Stimulated activated CD4-positive, alpha-beta T cell treated with anti-CD3 and anti-CD28 coated beads, Interleukin-2, amount 100 ng/mL, for 48 hours (primary cell): Measurements from ENCODE around the gene TUBA3D.
"Not testable (repeated sequence)": the region's sequence is repeated elsewhere in the genome, so short reads cannot be mapped to it uniquely, and the experiment has no call there.

Experiments
- DNase-seq, 2 donors: peaks; one replicate each; pipeline ENCODE4 v3.0.0-alpha.2; 2020

Gene TUBA3D

DNA sequence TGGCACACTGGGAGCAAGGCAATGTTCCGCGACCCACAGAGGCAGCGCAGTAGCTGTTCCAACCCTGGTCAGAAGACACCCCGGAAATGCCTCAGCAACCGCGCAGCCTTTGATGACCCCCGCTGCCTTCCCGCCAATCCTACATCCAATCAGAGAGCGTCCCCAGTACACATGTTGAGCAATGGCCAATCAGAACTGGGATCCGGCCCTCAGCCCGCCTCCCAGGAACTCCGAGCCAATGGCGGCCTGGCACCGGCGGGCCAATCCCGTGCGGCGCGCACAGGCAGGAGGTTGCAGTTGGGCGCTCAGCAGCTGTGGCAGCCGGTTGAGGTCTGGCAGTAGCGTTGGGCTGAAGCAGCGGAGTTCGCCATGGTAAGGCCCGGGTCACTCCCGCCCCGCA, at the start of gene TUBA3D:
Gene TUBA3D, plus strand, starts transcription at position 289 of the 400 bp plus-strand sequence. Its CDS starts 81 bp downstream, at position 370.
- DNase-seq, result no peak

DNA sequence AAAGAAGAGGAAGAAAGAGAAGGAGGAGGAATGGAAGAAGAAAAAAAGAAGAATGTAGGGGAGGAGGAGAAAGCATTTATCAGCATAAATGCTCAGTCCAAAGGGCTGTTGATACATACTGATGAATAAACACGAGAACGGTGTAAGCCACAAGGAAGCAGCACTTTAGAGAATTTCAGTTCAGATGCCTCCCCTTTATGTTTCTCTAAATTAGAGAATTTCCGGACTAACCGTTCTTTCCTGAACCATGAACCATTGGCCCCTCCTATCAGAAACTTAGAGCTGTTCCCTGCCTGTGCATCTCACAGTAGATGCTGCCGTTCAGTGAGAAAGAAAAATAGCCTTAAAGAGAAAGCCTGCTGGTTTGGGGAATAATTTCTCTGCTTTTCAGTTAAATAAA, 49.2 kb upstream of the TUBA3D start:
- no peak for DNase-seq

DNA sequence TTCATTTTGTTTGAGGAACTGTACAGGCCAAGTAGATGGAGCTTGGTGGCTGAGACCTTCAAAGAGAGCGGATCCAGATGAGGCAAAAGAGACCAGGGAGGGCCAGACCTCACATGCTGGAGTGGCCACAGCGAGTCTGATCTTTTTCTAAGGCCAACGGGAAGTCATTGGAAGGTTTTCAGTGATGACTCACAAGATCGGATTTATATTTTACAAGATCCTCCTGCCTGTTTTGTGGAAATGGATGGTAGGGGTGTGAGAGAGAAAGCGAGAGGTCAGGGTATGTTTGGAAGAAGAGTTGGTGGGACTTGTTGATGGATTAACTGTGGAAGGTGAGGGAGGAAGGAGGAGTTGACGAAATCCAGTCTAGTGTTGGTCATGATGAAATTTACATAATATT, 44.6 kb upstream of the TUBA3D start:
- no peak for DNase-seq

DNA sequence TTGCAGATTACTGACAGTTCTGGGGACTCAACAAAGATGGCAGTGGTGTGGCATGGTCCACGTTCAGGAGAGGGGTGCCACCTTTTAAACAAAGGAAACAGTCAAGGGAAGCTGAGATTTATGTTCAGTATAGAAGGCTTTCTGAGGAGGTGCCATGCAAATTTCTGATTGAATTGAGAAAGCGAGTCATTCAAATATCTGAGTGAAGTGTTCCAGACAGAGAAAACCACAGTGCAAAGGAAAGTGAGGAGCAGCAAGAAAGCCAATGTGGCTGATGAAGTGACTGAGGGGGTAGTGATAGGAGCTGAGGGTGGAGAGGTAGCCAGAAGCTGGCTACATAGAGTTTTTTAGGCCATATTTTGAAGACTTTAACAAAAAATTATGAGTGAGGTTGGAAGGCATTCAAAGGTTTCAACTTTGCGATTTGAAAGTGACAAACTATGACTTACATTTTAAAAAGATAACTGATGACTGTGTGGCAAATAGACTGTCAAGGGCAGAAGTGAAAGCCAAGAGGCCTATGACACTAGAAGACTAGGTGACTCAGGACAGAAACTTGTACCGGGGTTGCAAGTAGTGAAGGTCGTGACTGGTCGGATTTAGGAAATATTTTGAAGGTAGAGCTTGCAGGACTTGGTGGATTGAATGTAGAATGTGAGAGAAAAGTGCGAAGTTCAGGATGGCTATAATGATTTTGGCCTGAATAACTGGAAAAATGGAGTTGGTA, 35.0 kb upstream of the TUBA3D start:
- DNase-seq, result not testable (repeated sequence)

DNA sequence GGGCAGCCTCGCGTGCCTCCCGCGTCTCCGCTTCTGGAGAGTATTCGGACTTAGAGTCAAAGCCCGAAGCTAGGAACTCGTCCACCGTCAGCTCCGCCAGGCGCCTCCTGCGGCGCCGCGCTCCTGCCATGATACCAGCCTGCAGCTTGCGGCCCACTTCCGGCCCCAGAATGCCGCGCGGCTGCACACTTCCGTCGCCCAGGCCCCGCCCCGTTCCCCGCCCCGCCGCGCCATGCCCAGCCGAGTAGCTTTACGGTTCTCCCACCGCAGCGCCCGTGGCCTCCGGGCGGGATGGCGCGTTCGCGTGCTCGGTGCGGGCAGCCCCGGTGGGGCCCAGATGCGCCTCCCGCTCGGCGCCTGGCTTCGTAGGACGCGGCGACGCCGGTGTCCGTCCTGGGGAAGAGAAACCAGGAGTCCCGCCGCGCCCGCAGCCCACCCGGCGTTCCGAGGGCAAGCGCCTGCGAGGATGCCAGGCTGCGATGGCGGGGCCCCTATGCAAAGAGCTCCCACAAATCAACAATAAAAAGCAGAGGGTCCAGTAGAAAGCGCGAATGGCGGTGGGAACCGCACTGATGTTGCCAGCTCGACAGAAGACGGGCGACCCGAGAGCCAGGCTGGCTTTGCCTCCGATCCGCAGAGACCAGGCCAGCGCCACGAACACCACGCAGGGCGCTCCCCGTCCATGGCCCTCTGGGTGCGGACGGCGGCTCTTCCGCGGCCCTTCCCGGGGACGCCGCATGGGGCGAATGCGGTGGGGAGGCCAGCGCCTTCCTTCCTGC, 31.0 kb upstream of the TUBA3D start:
- DNase-seq, result not testable (repeated sequence)

DNA sequence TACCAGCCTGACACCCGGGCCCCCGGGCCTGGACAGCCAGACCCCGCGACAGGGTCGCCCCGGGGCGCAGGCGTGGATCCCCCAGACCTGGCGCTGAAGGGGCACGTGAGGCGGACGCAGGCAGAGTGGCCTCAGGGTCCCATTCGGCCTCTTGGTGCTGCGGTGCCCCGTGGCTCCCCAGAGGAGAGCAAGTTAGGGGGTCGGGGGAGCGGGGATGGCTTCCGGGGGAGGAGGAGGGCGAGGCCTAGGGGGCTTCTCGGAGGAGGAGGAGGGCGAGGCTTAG, 30.5 kb upstream of the TUBA3D start:
- not testable (repeated sequence) for DNase-seq

DNA sequence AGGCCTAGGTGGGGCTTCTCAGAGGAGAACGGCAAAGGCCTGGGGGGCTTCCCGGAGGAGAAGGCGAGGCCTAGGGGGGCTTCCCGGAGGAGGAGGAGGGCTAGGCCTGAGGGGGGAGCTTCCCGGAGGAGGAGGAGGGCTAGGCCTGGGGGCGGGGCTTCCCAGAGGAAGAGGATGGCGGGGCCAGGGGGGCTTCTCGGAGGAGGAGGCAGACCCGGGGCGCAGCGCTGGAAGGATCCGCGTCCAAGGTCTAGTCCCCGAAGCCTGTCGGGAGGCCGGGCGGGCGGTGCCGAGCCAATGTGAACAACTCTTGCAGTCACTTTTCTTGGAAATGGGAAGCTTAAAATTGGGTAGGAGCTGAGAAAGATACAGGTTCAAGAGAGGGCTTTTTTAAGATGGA, 30.0 kb upstream of the TUBA3D start:
- DNase-seq, result no peak

DNA sequence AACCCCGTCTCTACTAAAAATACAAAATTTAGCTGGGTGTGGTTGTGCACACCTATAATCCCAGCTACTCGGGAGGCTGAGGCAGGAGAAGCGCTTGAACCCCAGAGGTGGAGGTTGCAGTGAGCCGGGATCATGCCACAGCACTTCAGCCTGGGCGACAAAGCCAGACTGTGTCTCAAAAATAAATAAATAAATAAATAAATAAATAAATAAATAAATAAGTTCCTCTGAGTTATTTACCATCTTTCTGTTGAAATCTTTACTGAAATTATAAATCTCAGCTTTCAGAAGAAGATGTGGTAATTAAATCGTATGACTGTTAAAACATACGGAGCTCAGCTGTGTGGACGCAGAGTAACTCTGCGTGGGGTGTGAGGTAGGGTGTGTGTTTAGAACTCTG, 27.9 kb upstream of the TUBA3D start:
- DNase-seq, result not testable (repeated sequence)

DNA sequence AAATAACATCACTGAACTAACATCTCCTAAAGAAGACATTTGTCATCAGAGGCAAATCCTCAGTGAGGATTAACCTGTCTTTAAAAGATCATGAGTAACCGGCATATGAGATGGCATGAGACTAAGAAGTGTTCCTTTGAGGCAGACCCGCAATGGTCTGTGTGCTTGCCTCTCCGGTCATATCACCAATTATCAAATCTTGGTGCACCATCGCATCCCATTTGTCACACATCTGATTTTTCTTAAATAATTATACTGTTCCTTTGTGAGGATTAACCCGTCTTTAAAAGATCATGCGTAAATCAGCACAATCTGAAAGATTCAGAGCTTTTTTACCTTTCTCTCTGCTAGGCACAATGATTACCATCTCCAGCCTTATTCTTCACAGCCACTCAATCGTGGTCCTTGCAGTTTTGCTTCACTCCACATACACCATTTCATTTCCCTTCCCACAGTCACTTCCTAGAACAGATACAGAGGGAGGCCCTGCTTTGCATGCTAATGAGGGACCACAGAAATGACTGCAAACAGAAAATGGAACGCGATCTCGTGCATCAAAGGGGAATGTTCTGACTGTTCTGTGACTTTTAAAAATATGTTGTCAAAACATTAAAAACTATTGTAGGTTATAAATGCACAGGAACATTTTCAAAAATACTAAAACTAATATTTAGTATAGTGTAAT, 24.5 kb upstream of the TUBA3D start:
- not testable (repeated sequence) for DNase-seq

DNA sequence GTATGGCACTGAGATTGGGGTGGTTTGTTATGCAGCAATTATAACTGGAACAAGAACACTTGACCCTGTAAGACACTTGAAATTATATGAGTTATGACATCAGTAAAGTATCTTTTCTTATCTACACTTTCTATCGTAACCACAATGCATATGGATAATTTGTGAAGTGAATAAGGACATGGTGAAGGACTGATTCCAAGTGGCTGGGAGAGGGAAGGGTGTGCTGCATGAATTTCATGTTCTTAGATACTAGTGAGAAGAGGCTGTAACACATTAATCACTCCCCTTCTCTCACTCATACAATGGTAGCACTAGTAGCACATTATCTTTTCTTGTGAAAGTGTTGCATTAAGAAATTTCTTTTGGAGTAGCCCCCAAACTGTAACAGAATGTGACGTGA, 21.0 kb upstream of the TUBA3D start:
- DNase-seq, result not testable (repeated sequence)

DNA sequence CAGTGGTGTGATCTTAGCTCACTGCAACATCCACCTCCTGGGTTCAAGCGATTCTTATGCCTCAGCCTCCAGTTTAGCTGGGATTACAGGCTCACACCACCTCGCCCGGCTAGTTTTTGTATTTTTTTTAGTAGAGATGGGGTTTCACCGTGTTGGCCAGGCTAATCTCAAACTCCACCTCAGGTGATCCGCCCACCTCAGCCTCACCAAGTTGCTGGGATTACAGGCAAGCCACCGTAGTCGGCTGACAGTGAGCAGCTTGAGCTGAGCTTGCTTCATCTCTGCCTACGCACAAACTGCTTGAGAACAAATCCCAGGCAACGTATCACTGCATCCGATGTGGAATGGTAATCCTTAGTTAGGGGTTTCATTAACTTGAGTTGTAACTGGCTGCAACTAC, 8.2 kb upstream of the TUBA3D start:
- not testable (repeated sequence) for DNase-seq

DNA sequence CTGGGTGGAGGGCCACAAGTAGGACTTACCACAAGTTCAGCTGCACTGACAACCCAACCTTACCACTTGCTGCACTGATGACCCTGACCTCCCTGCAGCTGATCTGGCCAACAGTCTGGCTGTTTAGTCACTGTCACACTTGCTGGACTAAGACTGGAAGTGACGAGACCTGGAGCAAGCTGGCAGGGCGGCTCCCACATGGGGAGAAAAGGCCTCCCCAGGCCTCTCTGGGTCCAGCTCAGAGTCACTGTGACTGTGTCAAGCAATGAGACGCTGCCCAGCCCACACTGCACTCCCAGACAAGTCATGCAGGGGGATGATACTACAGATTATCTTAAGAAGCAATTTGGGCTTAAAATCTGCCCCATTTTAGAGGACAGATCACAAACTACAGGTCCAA, 5.0 kb upstream of the TUBA3D start:
- not testable (repeated sequence) for DNase-seq

DNA sequence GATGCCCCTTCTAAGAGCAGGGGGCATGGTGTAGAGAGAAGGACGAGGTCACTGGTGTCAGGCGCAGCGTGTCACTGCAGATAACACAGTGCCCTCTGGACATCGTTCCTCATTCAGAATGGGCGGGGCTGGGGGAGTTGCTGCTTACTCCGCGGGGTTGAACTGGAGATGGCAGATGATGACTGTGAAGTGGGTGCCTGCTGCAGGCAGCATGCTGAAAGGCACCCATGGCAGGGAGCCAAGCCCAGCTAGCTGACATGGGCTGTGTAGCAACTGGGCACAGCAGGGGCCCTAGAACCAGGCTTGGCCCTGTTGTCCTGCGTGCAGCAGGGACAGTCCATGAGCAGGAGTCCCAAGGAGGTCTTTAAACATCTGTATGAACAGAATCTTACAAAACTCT, 4.3 kb upstream of the TUBA3D start:
- DNase-seq, result not testable (repeated sequence)

DNA sequence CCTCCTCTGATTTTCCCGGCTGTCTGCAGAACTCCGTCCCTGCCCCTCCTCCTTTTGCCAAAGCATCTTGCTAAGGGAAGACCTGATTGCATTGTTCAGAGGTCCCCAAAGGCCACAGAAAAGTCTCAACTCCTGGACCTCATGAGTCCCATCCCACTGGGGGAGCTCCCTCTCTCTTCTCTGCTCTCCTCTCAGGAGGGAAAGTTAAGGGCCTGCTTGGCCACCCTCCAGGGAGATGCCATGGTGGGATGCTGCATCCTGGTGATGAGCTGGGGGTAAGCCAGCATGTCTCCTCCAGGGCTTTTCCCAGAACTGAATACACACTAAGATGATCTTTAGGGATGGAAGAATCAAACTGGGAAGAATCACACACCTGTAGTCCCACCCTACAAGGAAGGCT, 2.7 kb upstream of the TUBA3D start:
- not testable (repeated sequence) for DNase-seq

DNA sequence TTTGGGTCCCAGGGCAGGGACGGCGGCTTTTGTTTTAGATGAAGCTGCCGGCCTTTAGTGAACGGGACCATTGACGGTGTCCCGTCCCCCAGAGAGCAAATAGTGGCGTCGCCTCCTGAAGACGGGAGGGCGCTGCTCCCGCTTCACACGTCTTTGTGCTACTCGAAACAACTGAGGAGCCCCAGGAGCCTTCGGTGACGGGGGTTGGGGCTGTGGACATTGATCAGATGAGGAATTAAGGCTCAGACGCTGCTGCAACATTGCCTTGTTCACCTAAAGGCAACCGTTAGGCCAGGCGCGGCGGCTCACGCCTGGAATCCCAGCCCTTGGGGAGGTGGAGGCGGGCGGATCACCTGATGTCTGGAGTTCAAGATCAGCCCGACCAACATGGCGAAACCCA, 444 bp downstream of the TUBA3D start:
- DNase-seq, result not testable (repeated sequence)

DNA sequence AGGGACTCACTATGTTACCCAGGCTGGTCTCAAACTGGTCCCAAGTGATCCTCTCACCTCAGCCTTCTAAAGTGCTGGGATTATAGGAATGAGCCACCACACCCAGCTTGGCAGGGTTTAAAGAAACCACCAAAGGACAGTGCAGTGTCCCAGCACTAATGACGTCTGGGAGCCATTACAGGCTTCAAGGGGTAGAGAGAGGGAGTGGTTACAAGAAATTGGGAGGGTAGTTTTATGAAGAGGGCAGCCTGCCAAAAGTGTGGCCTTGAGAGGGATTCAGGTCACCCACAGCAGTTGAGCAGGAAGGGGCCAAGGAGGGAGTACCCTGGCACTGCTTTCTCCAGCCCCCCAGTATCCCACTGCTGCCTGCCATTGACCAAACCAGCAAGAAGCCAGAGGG, 1.3 kb downstream of the TUBA3D start:
- not testable (repeated sequence) for DNase-seq

DNA sequence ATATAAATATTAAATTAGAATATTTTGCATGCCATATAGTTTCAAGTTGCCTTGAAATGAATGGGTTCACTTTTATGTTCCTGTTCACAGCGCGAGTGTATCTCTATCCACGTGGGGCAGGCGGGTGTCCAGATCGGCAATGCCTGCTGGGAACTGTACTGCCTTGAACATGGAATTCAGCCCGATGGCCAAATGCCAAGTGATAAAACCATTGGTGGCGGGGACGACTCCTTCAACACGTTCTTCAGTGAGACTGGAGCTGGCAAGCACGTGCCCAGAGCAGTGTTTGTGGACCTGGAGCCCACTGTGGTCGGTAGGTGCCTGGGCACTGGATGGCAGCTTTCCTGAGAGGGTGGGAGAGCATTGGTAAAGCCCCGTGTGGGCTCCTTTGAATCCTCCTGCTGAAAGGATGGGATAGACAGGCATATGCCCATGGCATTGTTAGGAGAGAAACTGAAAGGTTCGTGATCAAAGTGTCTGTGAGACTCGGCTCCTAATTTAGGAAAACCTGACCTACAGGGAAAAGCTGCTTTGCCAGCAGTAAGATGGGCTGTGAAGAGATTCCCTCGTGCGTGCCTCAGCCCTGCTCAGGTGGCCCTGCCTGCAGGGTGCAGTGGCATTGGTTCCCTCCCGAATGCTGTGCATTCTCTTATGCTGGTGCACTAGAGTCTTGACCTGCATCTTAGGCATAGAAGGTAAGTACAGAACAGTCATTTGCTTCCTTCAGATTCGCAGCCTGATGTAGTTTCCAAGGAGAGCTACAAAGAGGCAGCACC, 2.3 kb downstream of the TUBA3D start:
- DNase-seq, result not testable (repeated sequence)

DNA sequence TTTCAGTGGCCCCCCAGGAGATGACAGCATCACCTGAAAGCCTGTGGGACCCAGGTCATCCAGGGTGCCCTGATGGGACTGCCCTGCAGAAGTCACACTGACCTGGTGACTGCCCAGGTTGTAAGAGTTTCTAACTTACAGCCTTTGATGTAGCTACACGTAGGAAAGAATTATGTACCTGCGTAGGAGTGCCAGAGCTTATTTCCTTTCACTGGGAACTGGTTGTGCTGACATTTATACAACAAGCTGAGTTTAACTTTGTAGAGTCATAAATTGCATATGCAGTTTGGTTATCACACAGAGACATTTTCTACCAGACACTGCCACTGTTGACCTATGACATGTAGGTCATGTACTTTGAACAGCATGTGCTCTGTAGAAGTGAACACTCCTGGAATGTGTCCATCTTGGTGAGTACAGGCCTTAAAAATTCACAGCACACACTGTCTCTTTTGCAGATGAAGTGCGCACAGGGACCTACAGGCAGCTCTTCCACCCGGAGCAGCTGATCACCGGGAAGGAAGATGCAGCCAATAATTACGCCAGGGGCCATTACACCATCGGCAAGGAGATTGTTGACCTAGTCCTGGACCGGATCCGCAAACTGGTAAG, 3.0 kb downstream of the TUBA3D start:
- not testable (repeated sequence) for DNase-seq

DNA sequence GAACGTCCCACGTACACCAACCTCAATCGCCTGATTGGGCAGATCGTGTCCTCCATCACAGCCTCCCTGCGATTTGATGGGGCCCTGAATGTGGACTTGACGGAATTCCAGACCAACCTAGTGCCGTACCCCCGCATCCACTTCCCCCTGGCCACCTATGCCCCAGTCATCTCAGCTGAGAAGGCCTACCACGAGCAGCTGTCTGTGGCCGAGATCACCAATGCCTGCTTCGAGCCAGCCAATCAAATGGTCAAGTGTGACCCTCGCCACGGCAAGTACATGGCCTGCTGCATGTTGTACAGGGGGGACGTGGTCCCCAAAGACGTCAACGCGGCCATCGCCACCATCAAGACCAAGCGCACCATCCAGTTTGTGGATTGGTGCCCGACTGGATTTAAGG, 4.4 kb downstream of the TUBA3D start:
- DNase-seq, result not testable (repeated sequence)

DNA sequence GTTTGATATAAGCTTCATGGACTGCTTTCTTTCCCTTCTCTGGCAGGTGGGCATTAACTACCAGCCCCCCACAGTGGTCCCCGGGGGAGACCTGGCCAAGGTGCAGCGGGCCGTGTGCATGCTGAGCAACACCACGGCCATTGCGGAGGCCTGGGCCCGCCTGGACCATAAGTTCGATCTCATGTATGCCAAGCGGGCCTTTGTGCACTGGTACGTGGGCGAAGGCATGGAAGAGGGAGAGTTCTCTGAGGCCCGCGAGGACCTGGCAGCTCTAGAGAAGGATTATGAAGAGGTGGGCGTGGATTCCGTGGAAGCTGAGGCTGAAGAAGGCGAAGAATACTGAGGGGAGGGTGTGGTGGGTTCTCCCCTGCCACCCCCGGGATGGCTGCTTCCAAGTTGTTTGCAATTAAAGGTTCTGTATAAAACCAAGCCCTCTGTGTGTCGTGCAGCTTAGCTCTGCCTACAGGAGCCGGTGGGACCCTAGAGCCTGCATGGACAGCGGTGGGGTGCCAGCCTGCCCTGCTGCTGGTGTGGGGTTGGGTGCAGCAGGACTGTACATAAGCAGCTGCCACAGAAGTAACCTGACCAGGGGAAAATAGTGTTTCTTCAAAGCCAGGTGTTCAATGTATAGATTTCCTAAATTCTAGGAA, 6.7 kb downstream of the TUBA3D start:
- DNase-seq, result not testable (repeated sequence)

DNA sequence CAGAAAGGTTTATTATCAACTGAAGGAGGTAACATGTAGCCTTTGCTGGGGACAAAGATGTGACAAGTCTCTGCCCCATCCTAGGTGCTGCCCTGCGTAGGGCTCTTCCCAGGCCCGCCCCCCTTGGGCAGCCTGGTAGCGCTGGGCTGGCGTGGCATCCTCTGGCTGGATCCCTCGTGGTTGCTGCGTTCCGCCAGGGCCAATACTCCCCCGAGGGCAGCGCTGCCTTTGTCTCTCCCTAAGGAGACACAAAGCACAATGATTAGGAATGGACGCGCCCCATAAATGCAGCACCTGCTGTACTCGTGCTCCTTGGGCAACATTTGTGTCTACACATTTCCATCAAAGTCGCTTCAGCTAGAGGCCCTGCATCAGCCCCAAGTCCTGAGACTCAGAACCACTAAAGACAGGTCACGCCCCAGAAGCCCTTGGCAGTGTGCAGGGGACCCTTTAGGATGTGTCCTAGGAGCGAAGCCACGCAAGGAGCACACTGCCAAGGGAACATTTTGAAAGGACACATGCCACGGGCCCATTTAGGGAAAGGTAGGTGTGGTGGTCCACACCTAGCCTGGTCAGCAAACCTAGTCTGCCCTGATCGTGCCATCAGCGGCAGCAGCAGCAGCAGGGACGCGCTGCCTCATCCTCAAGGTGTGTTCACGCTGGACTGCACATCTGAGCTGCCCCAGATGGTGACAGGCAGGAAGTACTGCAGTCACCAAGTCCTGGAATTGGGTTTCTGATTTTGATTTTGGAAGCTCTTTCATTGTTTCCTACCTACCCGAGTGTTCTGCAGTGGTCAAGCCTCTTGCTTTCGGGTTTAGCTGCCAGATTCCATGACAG, 8.3 kb downstream of the TUBA3D start:
- not testable (repeated sequence) for DNase-seq
